NT2/D1 (cell line): Measurements from ENCODE around the gene AKT2.

Experiments
- SUZ12 ChIP-seq: IDR thresholded peaks from 2 replicates; pipeline ENCODE4 v1.6.1; 2011; ENCODE audit not compliant: insufficient read length, insufficient read depth; ENCODE audit errors: extremely low read depth
- YY1 ChIP-seq: IDR thresholded peaks from 2 replicates; pipeline ENCODE4 v1.6.1; 2011; ENCODE audit not compliant: insufficient read length, insufficient read depth
- ZNF274 ChIP-seq: IDR thresholded peaks from 2 replicates; pipeline ENCODE4 v1.6.1; 2011; ENCODE audit warnings: mild to moderate bottlenecking, low read depth, low read length

- TF ChIP-seq ZNF274 (no peak), SUZ12 (no peak), YY1 (no peak)
Observed at GRCh38 chr19:40323705-40324104, 38.6 kb upstream of the AKT2 start.
